TTC549 (cell line): ENCODE data around the gene KBTBD13.

Experiments
- FAIRE-seq: peaks from 2 replicates; lab custom pipeline; 2012; peaks lifted over from hg19 to GRCh38; lab: Jason Lieb, UNC

The KBTBD13 gene

DNA sequence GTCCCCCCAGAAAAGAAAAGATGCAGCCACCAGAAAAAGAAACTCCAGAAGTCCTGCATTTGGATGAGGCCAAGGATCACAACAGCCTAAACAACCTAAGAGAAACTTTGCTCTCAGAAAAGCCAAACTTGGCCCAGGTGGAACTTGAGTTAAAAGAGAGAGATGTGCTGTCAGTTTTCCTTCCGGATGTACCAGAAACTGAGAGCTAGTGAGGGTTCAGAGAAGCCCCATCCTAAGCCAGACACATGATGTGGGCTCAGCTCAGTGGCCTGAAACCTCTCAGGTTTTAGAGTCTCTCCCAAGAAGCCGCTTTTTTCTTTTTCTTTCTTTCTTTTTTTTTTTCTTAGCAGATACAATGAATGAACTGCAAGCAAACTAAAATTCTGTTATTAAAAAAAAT lies 23.6 kb upstream of the KBTBD13 start:
- FAIRE-seq, result no peak

DNA sequence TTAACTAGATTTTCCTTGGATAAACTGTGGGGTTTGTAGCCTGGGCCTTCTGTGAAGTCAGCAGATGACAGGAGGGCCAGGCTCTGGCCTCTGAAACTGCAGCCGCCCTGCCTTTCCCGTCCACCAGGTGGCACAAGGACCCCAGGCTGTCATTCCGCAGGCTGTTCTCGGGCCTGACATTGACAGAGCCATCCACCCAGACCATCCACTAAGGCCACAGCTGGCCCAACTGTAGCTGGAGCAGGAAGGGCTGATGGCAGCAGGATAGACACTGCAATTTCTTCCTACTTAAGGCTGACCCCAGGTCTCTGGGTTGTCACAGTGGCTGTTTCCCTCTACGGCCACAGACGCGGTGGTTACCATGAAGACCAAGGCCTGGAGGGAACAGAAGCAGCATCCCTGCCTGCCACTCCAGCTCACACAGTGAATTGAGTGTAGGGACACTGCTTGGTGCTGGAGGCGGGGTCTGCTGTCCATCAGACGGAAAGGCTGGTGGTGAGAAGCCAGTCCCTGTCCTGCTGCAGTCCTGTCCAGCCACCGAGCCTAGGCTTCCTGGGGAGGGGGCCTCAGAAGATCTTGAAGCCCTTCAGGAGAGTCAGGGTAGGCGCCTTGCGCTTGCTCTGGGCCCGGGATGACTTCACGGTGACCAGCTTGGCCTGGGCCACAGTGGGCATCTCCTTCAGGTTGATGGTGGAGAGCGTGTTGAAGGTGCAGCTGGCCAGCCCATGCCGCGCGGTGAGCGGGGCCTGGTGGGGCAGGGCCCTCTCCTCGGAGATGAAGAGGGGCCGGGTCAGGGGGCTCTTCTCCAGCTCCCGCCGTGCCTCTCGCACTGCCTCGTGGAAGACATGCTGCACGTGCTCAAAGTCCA lies 22.0 kb upstream of the KBTBD13 start:
- no peak for FAIRE-seq

DNA sequence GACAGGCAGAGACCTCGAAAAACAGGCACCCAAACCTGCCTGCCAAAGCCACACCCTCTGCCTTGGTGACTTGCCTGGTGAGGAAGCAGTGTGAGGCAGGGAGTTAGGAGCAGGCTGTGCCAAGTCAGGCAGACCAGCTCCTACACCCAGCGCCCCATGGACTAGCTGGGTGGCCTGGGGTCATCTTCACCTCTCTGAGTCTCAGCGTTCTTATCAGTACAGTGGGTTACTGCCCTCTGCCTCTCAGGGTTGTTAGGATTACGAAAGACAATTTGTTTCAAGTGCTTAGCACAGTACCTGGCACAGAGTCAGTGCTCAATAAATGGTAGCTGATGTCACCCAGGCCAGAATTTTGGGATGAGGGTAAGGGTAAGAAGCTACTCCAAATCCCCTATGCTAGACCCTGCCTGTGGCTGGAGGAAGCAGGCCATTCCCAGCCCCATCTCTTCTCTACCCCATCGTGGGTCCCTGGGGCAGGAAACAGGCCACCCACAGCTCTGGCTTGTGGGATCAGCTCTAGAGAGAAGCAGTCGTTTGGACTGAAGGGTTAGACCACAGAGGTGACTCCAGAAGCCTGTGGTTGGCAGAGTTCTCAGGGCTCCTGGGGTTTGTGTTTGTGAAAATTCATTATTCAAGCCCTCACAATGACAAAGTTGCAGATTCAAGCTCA lies 21.2 kb upstream of the KBTBD13 start:
- FAIRE-seq, result no peak

DNA sequence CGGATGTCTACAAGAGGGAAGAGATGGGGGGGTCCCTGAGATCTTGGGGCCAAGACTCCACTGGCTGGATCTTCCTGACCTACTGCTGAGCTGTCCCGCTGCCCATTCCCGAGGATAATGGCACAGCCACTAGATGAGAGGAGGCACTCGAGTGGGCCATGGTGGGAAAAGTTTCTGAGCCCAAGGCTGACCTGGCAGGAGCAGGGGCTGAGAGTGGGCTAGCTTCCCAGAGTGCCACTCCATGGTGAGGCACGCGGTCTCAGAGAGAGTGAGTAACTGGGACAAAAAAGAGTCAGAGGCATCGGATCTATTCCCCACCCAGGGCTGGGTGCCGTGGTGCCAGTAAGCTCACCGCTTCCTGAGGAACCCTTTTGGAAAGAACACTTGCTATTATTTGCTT lies 20.4 kb upstream of the KBTBD13 start:
- no peak for FAIRE-seq

DNA sequence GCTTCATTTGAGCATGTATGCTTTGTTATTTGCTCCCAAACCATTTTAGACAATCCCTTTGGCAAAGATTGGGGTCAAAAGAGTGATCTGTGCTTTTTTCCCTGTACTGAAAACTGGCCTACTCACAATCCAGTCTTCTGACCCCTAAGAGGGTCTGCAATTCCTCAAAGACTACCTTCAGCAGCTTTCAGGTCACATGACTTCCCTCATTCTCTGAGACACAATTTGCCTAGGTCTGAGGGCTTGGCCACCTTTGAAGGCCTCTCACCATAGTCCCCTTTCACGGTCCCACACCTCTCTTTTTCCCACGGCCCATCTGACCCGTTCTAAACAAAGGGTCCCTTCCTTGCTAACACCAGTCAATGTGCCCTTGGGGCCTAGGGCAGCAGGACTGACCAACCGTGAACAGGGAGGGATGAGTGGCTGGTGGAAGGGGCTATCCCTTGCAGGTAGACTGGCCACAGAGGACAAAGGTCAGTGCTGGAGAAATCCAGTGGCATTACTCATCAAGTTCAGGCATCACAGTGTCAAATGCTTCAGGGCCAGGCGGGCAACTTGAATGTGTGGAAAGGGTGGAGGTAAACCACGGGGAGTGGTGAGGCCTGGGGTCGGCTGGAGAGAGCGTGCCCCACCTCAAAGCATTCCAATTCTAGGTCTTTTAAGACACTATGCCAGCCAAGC lies 19.5 kb upstream of the KBTBD13 start:
- FAIRE-seq, result no peak

DNA sequence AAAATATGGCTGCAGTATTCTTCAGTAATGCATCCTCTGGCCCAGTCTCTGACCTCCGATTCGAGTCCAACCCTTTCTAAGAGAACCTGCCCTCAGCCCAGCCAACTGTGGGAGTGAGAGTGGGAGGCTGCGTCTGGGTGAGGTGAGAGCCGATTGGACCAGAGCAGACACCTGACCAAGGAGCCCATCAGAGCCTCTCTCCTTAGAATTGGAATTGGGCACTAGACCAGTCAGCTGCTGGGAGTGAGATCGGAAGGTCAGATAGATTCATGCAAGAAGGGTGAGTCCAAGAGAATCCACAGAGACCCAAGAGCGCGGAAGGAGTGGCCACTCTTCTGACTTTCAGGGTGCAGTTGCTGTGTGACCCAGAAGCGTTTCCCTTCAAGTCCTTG lies 19.0 kb upstream of the KBTBD13 start:
- FAIRE-seq, result no peak

DNA sequence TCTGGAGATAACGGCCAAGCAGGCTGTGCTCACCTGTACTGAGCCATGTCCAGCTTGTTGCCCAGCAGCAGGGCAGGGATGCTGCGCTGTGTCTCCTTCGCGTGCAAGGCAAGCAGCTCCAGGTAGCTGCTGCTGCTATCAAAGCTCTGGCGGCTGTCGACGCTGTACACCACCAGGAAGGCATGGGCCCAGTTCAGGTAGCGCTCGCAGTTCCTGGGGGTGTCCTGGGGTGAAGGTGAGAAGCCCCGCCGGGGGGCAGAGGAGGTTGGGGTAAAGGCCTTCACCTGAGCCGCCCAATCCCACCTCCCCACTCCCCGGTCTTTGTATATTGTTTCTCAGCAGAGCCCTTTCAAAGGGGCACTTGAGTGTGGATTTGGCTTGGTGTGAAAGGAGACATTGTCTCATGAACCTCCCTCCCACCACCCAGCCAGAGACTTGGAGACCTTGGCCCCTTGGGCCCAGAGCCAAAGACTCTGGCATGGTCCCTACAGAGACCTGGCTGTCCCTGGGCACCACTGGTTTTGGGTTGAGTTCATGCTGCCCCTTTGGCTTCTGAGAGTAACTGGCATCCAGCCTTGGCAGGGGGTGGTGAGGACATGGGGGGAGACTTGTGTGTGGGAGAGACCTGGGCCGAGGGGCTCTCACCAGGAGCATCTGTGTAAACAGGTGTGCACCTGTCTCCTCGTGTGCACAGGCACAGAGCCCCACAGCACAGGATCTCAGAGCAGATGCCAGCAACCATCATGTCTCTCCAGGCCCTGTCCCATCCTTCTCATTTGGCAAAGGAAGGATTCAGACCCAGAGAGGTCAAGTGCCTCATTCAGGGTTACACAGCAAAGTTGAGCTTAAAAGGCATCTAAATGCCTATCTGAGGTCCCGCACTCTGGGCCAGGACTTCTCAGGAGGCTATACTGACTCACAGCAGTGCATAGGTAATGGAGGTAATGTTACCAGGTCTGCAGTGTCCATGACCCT lies 17.9 kb upstream of the KBTBD13 start:
- FAIRE-seq, result no peak

DNA sequence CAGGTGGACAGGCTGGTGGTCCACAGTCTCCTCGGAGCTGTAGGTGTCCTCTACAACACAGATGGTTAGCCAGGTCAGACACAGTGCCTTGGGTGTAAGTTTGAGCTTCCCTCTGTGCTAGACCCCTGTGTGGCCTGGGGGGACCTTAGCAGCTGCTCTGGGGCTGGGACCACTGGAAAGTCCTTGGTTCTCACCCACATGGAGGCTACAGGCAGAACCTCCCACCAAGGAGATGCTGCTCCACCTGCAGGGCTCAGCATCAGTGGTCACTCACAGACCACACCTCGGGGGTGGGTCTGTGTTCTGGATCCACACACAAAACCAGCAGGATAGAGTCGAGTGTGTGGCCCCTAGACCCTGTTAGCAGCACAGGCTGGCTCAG lies 17.2 kb upstream of the KBTBD13 start:
- FAIRE-seq, result no peak

DNA sequence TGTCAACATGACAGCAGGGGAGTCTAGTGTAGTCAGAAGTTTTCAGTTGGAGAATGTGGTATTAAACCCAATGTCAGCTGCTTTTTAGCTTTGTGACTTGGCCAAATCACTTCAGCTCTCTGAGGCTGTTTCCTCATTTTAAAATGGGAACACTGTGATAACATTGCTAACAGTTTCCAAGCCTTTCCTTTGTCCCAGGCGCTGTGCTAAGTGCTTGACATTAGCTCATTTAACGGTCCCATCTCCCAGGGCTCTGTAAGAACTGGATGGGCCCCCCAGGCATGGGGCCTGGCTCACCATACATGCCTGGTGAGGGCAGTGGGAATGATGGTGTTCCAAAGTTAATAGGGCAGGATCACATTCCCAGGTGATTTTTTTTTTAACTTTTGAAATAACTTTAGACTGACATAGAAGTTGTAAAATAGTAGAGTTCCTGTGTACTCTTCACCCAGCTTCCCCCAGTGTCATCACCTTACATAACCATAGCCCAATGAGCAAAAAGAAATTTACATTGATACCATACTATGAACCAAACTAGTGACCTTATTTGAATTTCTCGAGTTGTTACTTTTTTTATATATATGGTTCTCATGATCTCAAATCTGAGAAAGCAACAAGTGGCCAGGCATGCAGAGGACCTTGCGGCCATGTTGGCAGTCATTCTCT lies 16.5 kb upstream of the KBTBD13 start:
- FAIRE-seq, result no peak

DNA sequence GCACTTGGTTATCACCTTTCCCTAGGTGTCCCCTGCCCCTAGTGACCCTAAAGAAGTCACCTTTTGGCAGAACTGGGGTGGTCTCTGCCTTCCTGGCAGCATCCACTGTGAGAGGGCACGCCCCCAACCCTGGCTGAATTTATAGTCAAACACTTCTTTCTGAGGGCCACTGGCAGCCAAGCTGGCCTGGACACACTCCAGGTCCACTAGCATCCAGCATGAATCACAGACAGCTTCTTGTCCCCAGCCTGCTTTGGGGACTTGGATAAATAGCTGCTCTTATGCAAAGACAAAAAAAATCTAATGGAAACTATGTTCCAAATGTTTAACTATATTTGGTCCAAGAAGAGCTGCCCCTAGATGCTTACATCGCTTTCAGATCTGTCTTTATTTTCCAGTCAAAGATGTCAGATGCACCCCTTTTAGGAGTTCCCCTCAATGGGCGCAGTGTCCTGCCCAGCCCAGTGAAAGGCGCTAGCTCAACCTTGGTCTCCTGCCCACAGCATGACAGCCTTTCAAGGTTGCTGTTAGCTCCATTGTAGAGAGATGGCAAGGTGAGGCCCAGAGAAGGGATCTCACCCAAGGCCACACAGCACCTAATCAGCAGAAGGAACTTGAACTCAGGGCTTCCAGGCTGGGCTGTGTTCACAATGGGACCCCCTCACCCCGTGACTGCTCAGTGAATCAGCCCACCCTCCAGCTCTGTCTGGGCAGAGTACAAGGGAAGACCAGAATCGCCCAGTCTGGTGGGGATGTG lies 15.7 kb upstream of the KBTBD13 start:
- no peak for FAIRE-seq

DNA sequence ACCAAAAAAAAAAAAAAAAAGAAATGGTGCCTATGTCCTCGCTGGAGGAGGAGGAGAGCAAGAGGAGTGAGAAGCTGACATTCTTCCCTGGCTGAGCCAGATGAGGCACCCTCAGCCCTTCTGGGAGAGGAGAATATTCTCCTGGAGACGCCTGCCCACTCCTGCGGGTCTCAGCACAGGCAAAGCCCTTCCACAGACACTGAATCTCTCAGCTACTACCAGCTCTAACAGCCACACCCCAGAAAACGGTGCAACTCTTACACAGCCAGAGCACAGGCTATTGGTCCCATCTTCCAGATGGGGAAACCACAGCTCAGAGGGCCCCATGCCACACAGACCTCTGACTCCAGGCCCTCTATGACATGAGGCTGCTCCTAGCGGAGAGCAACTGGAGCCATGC lies 14.5 kb upstream of the KBTBD13 start:
- FAIRE-seq, result no peak

DNA sequence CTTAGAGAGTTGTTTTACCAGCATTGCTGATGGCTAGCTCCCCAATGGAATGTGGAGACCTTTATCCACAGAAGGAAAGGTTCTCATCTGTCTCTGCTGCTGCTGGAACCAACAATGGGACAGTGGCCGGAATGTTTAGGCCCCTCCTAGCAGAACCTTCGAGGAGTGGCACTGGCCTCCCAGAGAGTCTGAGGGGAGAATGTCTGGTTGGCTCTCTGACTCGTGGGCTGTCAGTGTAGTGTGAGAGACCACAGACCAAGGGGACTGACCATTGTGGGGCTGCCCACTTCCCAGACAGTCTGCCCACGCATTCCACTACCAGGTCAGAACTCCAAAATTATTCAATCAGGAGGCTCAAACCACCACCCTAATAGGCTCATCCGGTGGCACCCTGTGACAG lies 13.8 kb upstream of the KBTBD13 start:
- FAIRE-seq, result no peak

DNA sequence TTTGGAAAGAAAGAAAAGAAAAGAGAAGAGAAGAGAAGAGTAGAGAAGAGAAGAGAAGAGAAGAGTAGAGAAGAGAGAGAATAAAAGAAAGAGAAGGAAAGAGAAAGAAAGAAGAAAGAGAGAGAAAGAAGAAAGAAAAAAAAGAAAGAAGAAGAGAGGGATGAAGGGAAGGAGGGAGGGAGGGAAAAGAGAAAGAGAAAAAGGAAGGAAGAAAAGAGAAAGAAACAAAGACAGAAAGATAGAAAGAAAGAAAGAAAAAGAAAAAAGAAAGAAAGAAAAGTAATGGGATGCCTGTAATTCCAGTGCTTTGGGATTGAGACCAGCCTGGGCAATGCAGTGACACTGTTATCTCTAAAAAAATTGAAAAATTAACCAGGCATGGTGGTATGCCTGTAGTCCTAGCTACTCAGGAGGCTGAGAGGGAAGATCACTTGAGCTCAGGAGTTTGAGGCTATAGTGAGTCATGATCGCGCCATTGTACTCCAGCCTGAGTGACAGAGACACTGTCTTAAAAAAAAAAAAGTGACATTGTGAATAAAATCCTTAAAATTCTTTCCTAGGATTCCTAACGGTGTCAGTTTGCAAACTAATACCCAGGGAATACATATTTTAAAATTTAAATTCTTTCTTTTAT lies 10.4 kb upstream of the KBTBD13 start:
- FAIRE-seq, result no peak

DNA sequence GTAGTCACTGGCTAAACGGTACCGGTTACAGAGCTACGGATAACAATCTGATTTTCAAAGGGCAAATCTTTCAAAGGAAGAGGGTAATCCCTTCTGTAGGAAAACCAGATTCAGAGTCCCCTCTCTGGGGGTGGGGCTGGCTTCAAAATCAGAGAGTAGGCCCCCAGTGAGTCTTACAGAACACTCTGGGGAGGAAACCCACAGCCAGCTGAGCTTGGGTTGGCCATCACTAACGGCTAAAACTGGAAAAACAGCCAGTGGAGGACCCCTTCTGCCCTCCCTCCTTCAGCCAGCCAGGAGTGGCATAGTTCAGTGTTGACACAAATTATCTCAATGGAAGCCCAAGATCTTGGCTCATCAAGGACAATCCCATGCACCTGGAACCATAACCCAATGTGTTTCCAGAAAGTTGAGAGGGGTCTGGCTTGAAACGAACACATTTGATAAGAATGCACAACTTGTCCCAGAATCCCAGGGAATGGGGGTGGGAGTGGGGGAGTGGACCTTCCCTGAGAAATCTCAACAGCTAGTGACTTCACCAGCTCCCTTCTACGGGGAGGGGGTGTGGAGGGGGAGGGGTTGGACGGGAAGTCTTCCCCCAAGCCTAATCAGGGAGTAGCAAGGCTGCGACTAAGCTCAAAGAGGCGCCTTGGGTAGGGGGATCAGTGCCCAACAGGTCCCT lies 9.8 kb upstream of the KBTBD13 start:
- no peak for FAIRE-seq

DNA sequence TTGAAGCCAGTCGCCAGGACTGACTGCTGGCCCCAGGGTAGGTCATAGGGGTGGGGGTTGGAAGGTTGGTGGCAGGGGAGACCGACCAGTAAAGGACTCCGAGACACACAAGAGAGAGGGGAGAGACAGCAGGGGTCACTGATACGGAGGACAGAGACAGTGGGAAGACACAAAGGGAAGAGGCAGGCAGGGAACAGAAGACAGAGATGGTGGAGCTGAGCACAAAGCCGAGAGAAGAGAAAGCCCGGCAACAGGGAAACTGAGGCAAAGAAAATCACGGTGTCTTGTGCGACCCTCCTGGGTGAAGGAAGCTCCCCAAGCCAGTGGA lies 9.3 kb upstream of the KBTBD13 start:
- no peak for FAIRE-seq

DNA sequence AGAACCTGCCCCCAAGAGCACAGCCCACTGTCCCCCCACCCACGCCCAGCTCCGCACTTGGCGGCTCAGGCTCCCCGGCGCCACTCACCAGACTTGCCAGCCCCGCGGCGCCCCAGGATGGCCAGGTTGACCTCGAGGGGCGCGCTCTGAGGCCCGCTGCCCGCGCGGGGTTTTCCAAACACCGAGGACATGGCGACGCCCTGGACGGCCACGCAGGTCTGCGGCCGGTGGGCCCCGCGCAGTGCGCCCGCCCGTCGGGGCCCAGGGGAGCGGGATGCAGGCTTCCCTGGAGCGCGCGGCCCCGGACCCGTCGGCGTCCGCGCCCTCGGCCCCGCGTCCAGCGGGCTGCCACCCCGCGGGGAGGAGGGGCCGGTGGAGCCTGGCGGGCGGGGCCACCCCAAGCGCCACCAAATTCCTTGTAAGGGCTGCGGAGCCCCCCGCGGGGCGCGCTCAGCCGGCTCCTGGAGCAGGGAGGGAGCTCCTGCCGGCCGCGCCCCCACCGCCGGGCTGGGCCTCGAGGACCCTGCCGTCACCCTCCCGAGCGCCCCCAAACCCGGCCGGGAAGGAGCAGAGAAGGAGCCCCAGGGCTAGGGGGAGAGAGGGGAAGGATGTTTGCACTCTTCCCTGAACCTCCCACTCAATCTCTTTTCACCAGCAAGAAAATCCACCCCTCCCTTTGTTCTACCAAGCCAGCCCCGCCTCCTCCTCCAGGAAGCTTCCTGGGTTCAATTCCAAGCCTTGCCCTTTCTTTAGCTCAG lies 8.7 kb upstream of the KBTBD13 start, which contains the start of gene RASL12:
TSS of gene RASL12 (minus strand) at position 347 of the 758 bp plus-strand sequence. CDS start at position 191, 156 bp downstream.
- FAIRE-seq, result no peak

DNA sequence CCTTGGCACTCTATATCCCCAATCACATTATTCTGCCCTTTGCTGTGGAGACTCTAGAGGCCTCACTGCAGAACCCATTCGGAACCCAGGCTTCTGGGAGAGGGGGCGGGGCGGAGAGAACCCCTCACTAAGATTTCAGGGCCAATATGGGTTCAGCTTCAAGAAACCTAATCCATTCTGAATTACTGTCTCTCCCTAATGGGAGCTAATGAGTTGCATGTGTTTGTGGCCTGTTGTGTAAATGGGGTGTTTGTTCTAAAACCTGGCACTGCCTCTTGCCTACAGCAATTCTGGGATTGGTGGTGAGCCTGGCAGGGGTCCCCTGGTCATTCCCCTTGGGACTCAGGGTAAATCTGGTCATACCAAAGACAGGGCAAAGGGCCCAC lies 8.2 kb upstream of the KBTBD13 start:
- FAIRE-seq, result no peak

DNA sequence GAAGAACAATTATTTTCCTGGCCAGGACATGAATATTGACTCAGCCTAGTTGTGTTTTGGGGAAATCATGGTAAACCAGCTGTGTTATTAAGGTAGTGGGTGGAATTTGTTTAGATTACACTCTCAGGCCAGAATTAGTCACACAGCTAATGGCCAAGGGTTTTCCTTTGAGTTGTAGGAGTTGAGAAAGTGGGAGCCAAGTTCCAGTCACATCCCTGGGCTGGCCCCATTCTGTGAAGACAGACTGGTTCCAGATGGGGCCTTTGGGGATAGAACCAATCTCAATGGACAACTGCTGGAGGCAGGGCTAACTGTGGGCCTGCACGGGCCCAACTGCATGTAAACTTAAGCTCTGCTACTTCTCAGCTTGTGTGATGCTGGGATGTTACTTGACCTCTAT lies 7.4 kb upstream of the KBTBD13 start:
- no peak for FAIRE-seq
